CD4-positive, alpha-beta T cell treated with Interleukin-10 for 1 hour (primary cell): ENCODE measurements around the gene C6orf136.

ENCODE experiments used
- DNase-seq: peaks from one replicate; pipeline ENCODE4 v3.0.0-alpha.2; 2020

Gene C6orf136

GRCh38 chr6:30646450-30647241 is at the start of gene C6orf136:
Gene C6orf136, plus strand, starts transcription at chr6:30647133. Its CDS starts 99 bp downstream, at chr6:30647232.
- DNase-seq, result peak; percentile 96

GRCh38 chr6:30597315-30598144 is 49.4 kb upstream of the C6orf136 start:
- DNase-seq, result peak; percentile 87

GRCh38 chr6:30598912-30599624 is 47.9 kb upstream of the C6orf136 start:
- no peak for DNase-seq

GRCh38 chr6:30599625-30600324 is 47.2 kb upstream of the C6orf136 start:
- no peak for DNase-seq

- DNase-seq, result no peak
Measured at GRCh38 chr6:30600451-30600961, 46.4 kb upstream of the C6orf136 start.

GRCh38 chr6:30601436-30601814 is 45.5 kb upstream of the C6orf136 start:
- peak; percentile 41 for DNase-seq

- no peak for DNase-seq
Measured at GRCh38 chr6:30601815-30602641, 44.9 kb upstream of the C6orf136 start.

- DNase-seq, result no peak
Measured at GRCh38 chr6:30603961-30604360, 43.0 kb upstream of the C6orf136 start.

- DNase-seq, result no peak
Measured at GRCh38 chr6:30610065-30610464, 36.9 kb upstream of the C6orf136 start.

- no peak for DNase-seq
Measured at GRCh38 chr6:30611150-30611855, 35.6 kb upstream of the C6orf136 start.

- DNase-seq, result no peak
Measured at GRCh38 chr6:30611856-30612194, 35.1 kb upstream of the C6orf136 start.

- DNase-seq, result no peak
Measured at GRCh38 chr6:30612213-30612612, 34.7 kb upstream of the C6orf136 start.

- no peak for DNase-seq
Measured at GRCh38 chr6:30612687-30613248, 34.2 kb upstream of the C6orf136 start.

GRCh38 chr6:30613251-30614043 is 33.5 kb upstream of the C6orf136 start:
- DNase-seq, result no peak

GRCh38 chr6:30614044-30614842 is 32.7 kb upstream of the C6orf136 start:
- DNase-seq, result peak; percentile 42

GRCh38 chr6:30614843-30615218 is 32.1 kb upstream of the C6orf136 start:
- DNase-seq, result peak; percentile 96

GRCh38 chr6:30615219-30615957 is 31.5 kb upstream of the C6orf136 start:
- DNase-seq, result peak; percentile 69
